ENCODE results near the gene PREB.

PREB gene

DNA sequence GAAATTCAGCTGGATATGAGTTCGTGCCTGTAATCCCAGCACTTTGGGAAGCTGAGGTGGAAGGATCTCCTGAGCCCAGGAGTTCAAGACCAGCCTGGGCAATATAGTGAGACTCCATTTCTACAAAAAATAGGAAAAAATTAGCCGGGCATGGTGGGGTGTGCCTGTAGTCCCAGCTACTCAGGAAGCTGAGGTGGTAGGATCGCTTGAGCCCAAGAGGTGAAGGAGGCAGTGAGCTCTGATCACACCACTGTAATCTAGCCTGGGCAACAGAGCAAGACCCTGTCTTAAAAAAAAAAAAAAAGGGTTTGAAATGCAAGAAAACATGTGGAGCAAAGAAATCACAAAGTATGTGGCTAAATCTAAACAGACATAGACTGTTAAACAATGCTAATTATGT, 25.4 kb downstream of the PREB start:
- no peak overlapping the region for H3K4me2 ChIP-seq (ENCODE audit: low read length)
- H3F3A ChIP-seq (ENCODE audit: control insufficient read depth, insufficient read depth): no peaks in the 10 kb centered on the region
- no peaks in the 10 kb centered on the region for H3K79me2 ChIP-seq (ENCODE audit: control insufficient read depth, low read length)
- no peak for TF ChIP-seq EZH2phosphoT487 (IDR thresholded peaks at IDR 0.05; ENCODE audit: borderline replicate concordance, low read length)
- TF ChIP-seq, protein P1, sequence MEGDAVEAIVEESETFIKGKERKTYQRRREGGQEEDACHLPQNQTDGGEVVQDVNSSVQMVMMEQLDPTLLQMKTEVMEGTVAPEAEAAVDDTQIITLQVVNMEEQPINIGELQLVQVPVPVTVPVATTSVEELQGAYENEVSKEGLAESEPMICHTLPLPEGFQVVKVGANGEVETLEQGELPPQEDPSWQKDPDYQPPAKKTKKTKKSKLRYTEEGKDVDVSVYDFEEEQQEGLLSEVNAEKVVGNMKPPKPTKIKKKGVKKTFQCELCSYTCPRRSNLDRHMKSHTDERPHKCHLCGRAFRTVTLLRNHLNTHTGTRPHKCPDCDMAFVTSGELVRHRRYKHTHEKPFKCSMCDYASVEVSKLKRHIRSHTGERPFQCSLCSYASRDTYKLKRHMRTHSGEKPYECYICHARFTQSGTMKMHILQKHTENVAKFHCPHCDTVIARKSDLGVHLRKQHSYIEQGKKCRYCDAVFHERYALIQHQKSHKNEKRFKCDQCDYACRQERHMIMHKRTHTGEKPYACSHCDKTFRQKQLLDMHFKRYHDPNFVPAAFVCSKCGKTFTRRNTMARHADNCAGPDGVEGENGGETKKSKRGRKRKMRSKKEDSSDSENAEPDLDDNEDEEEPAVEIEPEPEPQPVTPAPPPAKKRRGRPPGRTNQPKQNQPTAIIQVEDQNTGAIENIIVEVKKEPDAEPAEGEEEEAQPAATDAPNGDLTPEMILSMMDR (IDR thresholded peaks at IDR 0.05; ENCODE audit: low read depth, low read length, poor library complexity, severe bottlenecking): no peak
- no peaks in the 10 kb centered on the region for H3K4me1 ChIP-seq (ENCODE audit: control insufficient read depth, low read length)
- H3K27me3 ChIP-seq (ENCODE audit: control insufficient read depth, low read length): no peaks in the 10 kb centered on the region
- H3K36me3 ChIP-seq (ENCODE audit: control insufficient read depth, low read length): no peaks in the 10 kb centered on the region
- no peaks in the 10 kb centered on the region for H3K9me2 ChIP-seq (replicated peaks; ENCODE audit: control insufficient read depth, low read length)
- no peak overlapping the region for H3K4me3 ChIP-seq (ENCODE audit: low read length)
- H3K27ac ChIP-seq (ENCODE audit: low read depth, low read length): no peak overlapping the region
- H3K9me3 ChIP-seq (ENCODE audit: control insufficient read depth, insufficient read depth, low read length): no peaks in the 10 kb centered on the region
- H4K20me1 ChIP-seq (ENCODE audit: control insufficient read depth, insufficient read depth, low read depth, low read length): no peaks in the 10 kb centered on the region

DNA sequence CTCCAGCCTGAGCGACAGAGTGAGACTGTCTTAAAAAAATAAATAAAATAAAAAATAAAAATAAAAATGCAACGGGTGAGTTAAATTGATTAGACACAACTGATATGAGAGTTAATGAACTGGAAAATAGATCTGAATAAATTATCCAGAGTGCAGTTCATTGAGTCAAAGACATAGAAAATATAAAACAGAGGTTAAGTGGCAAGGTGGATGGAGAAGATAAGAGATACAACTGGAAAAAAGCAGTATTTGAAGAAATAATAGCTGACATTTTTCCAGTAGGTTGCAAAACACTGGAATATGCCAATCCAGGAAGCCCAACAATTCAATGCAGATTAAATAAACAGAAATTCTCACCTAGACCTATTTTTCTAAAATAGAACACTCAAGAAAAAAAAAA, 26.2 kb downstream of the PREB start:
- H3F3A ChIP-seq (ENCODE audit: control insufficient read depth, insufficient read depth): no peaks in the 10 kb centered on the region
- H3K4me3 ChIP-seq (ENCODE audit: low read length): no peak overlapping the region
- no peaks in the 10 kb centered on the region for H3K4me1 ChIP-seq (ENCODE audit: control insufficient read depth, low read length)
- no peak overlapping the region for H3K4me2 ChIP-seq (ENCODE audit: low read length)
- no peaks in the 10 kb centered on the region for H3K27me3 ChIP-seq (ENCODE audit: control insufficient read depth, low read length)
- no peak overlapping the region for H3K27ac ChIP-seq (ENCODE audit: low read depth, low read length)
- H4K20me1 ChIP-seq (ENCODE audit: control insufficient read depth, insufficient read depth, low read depth, low read length): no peaks in the 10 kb centered on the region
- TF ChIP-seq, protein P1 (IDR thresholded peaks at IDR 0.05; ENCODE audit: low read depth, low read length, poor library complexity, severe bottlenecking): no peak
- TF ChIP-seq EZH2phosphoT487 (IDR thresholded peaks at IDR 0.05; ENCODE audit: borderline replicate concordance, low read length): no peak
- no peaks in the 10 kb centered on the region for H3K9me2 ChIP-seq (replicated peaks; ENCODE audit: control insufficient read depth, low read length)
- H3K79me2 ChIP-seq (ENCODE audit: control insufficient read depth, low read length): no peaks in the 10 kb centered on the region
- H3K36me3 ChIP-seq (ENCODE audit: control insufficient read depth, low read length): no peaks in the 10 kb centered on the region
- H3K9me3 ChIP-seq (ENCODE audit: control insufficient read depth, insufficient read depth, low read length): no peaks in the 10 kb centered on the region

DNA sequence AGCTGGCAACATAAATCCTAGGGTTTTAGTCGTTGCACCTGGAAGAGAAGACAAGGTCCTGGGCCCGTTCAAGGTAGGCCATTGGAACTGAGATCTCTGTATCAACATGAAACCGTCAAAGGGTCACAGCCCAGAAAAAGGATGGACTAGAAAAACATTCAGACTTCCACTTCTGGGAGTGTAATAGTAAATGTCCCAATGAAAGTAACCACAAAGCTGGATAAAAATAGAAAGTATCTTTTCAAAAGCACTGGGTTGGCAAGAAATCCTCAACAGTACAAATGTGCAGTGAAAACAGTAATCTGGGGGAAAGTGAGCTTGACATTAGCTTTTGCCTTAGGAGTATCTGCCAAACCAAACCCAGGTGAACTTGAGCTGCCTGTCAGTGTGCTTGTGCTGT, 28.5 kb downstream of the PREB start:
- no peaks in the 10 kb centered on the region for H3K9me3 ChIP-seq (ENCODE audit: control insufficient read depth, insufficient read depth, low read length)
- TF ChIP-seq, protein P1 (IDR thresholded peaks at IDR 0.05; ENCODE audit: low read depth, low read length, poor library complexity, severe bottlenecking): no peak
- TF ChIP-seq EZH2phosphoT487 (IDR thresholded peaks at IDR 0.05; ENCODE audit: borderline replicate concordance, low read length): no peak

DNA sequence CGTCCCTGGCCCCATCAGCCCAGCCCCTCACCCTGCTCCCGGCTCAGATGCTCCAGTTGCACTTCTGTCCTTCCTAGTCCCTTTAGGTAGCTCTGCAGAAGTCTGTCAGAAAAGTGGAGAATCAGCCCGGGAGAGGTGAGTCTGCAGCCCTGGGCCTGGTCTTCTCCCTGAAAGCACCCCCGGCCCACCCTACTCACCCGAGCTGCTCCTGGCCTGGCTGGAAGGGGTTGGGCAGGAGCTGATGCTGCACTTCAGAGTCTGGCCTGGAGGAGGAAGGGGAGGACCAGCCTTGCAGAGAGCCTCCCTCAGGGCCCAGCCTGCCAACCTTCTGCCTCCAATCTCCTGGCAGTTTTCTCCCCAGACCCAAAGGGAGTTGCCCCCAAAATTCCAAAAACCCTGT, 32.1 kb downstream of the PREB start:
- Histone ChIP-seq H3K4me1 (ENCODE audit: control insufficient read depth, low read length) (no peaks in the 10 kb centered on the region), H3K27ac (ENCODE audit: low read depth, low read length) (no peak overlapping the region), H3K79me2 (ENCODE audit: control insufficient read depth, low read length) (no peaks in the 10 kb centered on the region), H3K36me3 (ENCODE audit: control insufficient read depth, low read length) (no peaks in the 10 kb centered on the region), H3K27me3 (ENCODE audit: control insufficient read depth, low read length) (no peaks in the 10 kb centered on the region), H3F3A (ENCODE audit: control insufficient read depth, insufficient read depth) (no peaks in the 10 kb centered on the region), H3K9me2 (replicated peaks; ENCODE audit: control insufficient read depth, low read length) (no peaks in the 10 kb centered on the region), H3K4me3 (ENCODE audit: low read length) (no peak overlapping the region), H3K9me3 (ENCODE audit: control insufficient read depth, insufficient read depth, low read length) (no peaks in the 10 kb centered on the region), H4K20me1 (ENCODE audit: control insufficient read depth, insufficient read depth, low read depth, low read length) (no peaks in the 10 kb centered on the region), H3K4me2 (ENCODE audit: low read length) (no peak overlapping the region)
- TF ChIP-seq, protein P1 (IDR thresholded peaks at IDR 0.05; ENCODE audit: low read depth, low read length, poor library complexity, severe bottlenecking): no peak
- TF ChIP-seq EZH2phosphoT487 (IDR thresholded peaks at IDR 0.05; ENCODE audit: borderline replicate concordance, low read length): no peak

More for the DNA sequence above, 28.5 kb downstream of the PREB start:
- no peak overlapping the region for H3K4me3 ChIP-seq (ENCODE audit: low read length)
- H3K9me2 ChIP-seq (replicated peaks; ENCODE audit: control insufficient read depth, low read length): no peaks in the 10 kb centered on the region
- H3K79me2 ChIP-seq (ENCODE audit: control insufficient read depth, low read length): no peaks in the 10 kb centered on the region
- H3K36me3 ChIP-seq (ENCODE audit: control insufficient read depth, low read length): no peaks in the 10 kb centered on the region
- H3K4me1 ChIP-seq (ENCODE audit: control insufficient read depth, low read length): no peaks in the 10 kb centered on the region
- H3K27ac ChIP-seq (ENCODE audit: low read depth, low read length): no peak overlapping the region
- H4K20me1 ChIP-seq (ENCODE audit: control insufficient read depth, insufficient read depth, low read depth, low read length): no peaks in the 10 kb centered on the region
- H3F3A ChIP-seq (ENCODE audit: control insufficient read depth, insufficient read depth): no peaks in the 10 kb centered on the region
- no peaks in the 10 kb centered on the region for H3K27me3 ChIP-seq (ENCODE audit: control insufficient read depth, low read length)
- no peak overlapping the region for H3K4me2 ChIP-seq (ENCODE audit: low read length)
